NCI-H1105 (cell line): Measurements from ENCODE around the gene UMODL1.
"Not testable (repeated sequence)": the region's sequence is repeated elsewhere in the genome, so short reads cannot be mapped to it uniquely, and the experiment has no call there.

Source experiments
- DNase-seq: peaks from one replicate; lab custom pipeline; 2025; lab: John Stamatoyannopoulos, UW

The UMODL1 gene

GRCh38 chr21:42059141-42059540, 12.0 kb upstream of the UMODL1 start:
- DNase-seq = no peak

GRCh38 chr21:42059721-42060120, 11.4 kb upstream of the UMODL1 start:
- no peak for DNase-seq

GRCh38 chr21:42060166-42060565, 11.0 kb upstream of the UMODL1 start:
- DNase-seq = no peak

GRCh38 chr21:42061195-42061985, 9.7 kb upstream of the UMODL1 start:
- no peak for DNase-seq

GRCh38 chr21:42061986-42062235, 9.2 kb upstream of the UMODL1 start:
- no peak for DNase-seq

GRCh38 chr21:42062236-42063022, 8.7 kb upstream of the UMODL1 start:
- DNase-seq = no peak

GRCh38 chr21:42063191-42063570, 7.9 kb upstream of the UMODL1 start:
- DNase-seq = peak; percentile 70

- DNase-seq = no peak
Measured at GRCh38 chr21:42063571-42064521, 7.3 kb upstream of the UMODL1 start.

- no peak for DNase-seq
Measured at GRCh38 chr21:42066521-42066920, 4.6 kb upstream of the UMODL1 start.

GRCh38 chr21:42067531-42068255, 3.4 kb upstream of the UMODL1 start:
- no peak for DNase-seq

- DNase-seq = no peak
Measured at GRCh38 chr21:42068256-42068545, 2.9 kb upstream of the UMODL1 start.

GRCh38 chr21:42068592-42068991, 2.5 kb upstream of the UMODL1 start:
- DNase-seq = no peak

- DNase-seq = no peak
Measured at GRCh38 chr21:42069327-42069726, 1.8 kb upstream of the UMODL1 start.

- DNase-seq = no peak
Measured at GRCh38 chr21:42069843-42070242, 1.3 kb upstream of the UMODL1 start.

- DNase-seq = no peak
Measured at GRCh38 chr21:42073145-42074099, 2.3 kb downstream of the UMODL1 start.

GRCh38 chr21:42075686-42076471, 4.8 kb downstream of the UMODL1 start:
- no peak for DNase-seq

GRCh38 chr21:42077685-42078238, 6.6 kb downstream of the UMODL1 start:
- DNase-seq = not testable (repeated sequence)

GRCh38 chr21:42078247-42079007, 7.3 kb downstream of the UMODL1 start:
- DNase-seq = not testable (repeated sequence)
